Measurements from ENCODE around the gene CLPX.
A peak's percentile ranks its signal among the peaks of the same experiment; 100 is the strongest.
"Not testable (repeated sequence)": the region's sequence is repeated elsewhere in the genome, so short reads cannot be mapped to it uniquely, and the experiment has no call there.

The CLPX gene

GRCh38 chr15:65165875-65166274, 19.3 kb downstream of the CLPX start:
- no peak for DNase-seq

GRCh38 chr15:65164139-65164538, 21.0 kb downstream of the CLPX start:
- no peak for DNase-seq

- DNase-seq = no peak
Measured at GRCh38 chr15:65163041-65163440, 22.1 kb downstream of the CLPX start.

DNA sequence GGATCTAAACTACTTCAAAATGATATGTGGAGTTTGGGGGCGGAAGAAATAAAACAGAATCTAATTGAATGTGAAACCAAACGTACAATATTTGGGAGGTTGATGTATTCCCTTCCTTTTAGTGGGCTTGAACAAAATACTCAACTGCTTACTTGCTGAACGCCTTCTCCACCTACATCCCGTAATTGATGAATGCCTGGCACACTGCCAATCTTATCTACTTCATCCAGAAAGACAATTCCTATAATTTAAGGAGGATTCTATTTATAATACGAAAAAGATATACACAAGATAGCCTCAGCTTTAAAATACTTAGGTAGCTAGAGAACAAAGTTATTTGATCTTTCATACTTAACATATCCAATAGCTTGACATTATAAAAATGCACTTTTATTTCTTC, 28.4 kb downstream of the CLPX start:
- no peak for DNase-seq

DNA sequence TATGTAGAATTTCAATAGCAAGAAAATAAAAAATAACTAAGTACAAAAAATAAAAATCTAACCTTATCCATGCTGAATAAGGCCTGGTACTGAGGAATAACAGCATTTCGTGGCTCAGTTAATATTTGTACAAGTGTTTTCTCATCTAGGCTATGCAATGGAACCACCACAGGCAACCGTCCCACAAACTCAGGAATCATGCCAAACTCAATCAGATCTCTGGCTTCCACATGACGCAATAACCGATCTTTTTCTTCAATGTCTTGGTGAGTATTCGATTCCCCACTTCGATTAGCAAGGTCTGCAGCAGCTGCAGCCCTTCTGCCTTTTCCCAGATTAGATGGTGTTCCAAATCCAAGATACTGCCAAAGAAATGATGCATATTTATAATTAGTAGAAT, 30.4 kb downstream of the CLPX start:
- DNase-seq = no peak

- no peak for DNase-seq
Measured at GRCh38 chr15:65147902-65148301, 37.2 kb downstream of the CLPX start.

GRCh38 chr15:65146438-65146837, 38.7 kb downstream of the CLPX start:
- DNase-seq = no peak

GRCh38 chr15:65138631-65139030, 46.5 kb downstream of the CLPX start:
- DNase-seq = not testable (repeated sequence)

- not testable (repeated sequence) for DNase-seq
Measured at GRCh38 chr15:65137893-65138292, 47.2 kb downstream of the CLPX start.

GRCh38 chr15:65137089-65137488, 48.1 kb downstream of the CLPX start:
- not testable (repeated sequence) for DNase-seq

GRCh38 chr15:65134538-65134937, 50.6 kb downstream of the CLPX start:
- DNase-seq = no peak

DNA sequence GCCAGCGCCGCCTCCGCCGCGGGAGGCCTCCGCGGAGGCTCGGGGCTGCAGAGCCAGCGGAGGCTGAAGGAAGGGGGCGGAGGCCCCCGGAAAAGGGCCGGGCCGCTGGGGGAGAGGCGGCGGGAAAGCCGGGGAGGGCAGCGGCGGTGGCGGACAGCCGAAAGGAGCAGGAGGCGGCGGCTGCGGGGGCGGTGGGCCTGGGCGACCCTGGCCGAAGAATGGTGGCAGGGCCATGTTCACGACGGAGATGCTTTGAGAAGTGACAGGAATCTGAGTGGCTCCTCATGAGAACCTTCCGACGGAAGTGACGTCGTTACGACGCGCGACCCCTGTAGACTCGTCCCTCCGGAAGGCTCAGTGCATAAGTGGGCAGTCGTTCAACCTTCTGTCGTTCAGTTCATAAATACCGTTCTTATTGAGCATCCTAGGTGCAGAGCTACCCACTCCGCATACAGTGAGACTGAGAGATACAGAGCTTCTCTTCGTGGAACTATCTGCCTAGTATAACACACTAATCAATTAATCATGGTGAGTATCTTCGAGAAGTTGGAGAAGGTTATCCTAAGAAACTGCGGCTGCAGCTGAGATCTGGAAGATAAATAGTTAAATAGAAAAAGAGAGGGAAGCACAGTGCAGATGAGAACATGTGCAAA, 51.5 kb downstream of the CLPX start, which contains the start of gene PDCD7:
Gene PDCD7 (minus strand): TSS at position 261 of the 653 bp plus-strand sequence. CDS start 27 bp downstream, at position 234.
- peak; percentile 91 for DNase-seq

DNA sequence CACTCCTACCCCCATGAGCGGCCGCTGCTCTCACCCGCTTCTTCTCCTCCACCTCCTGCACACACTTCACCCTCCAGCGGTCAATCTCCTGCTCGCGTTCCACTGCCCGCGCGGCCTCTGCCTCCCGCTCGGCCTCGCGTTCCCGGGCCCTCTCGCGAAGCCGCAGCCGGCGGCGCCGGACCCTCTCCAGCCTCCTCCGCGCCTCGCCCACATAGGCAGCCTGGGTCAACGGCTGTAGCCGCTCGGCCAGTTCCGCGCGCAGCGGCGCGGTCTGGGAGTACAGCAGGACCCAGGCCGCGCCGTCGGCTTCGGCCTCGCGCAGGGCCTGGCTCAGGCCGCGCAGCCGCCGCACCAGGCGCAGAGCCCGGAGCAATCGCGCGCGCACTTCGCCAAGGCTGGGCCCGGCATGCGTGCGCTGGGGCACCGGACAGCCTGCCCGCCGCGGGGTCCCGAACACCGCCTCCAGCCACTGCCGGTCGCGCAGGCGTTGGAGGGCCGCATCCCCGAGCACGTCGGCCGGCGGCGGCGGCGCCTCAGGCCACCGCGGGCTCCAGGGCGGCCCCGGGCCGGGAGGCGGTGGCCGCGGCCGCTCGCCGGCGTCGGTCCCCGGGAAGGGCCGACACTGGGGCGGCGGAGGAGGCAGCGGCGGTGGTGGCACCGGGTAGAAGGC, 52.1 kb downstream of the CLPX start:
- DNase-seq = peak; percentile 65

GRCh38 chr15:65130941-65131340, 54.2 kb downstream of the CLPX start:
- no peak for DNase-seq

DNA sequence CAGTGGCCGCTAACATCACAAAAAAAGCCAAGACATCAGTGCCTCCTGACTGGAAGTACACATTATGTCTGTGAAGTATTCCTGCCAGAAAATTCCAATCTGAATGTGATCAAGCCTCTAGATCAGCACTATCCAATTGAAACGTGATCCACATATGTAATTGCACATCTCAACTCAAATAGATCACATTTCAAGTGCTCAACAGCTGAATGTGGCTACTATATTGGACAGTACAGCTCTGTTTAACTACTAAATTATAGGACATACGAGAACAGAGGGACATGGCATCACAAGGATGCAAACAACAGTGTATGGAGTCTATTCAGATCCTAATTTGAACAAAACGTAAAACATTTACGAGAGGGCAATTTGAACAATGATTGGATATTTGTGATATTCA, 69.6 kb downstream of the CLPX start:
- DNase-seq = no peak

DNA sequence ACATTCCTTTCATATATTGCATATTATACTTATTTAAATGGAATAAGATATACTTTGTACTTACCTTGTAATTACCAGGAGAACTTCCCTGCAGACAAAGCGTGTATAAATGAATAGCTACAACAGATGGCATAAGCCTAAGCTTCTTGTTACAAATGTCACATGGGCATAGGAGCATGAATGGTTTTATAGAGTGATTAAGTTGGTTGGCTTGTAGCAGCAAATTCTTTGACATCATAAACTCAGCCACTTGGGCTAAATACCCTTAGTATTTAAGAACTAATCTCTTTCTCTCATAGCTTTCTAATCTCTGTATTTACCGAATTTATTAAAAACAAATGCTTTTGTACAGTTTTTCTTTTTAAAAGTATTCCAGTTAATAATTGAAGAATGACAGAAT, 70.1 kb downstream of the CLPX start, which contains the start of gene UBAP1L:
Gene UBAP1L (minus strand): TSS at position 115 of the 400 bp plus-strand sequence. CDS start 8,985 bp downstream, outside the sequence.
- DNase-seq = no peak

DNA sequence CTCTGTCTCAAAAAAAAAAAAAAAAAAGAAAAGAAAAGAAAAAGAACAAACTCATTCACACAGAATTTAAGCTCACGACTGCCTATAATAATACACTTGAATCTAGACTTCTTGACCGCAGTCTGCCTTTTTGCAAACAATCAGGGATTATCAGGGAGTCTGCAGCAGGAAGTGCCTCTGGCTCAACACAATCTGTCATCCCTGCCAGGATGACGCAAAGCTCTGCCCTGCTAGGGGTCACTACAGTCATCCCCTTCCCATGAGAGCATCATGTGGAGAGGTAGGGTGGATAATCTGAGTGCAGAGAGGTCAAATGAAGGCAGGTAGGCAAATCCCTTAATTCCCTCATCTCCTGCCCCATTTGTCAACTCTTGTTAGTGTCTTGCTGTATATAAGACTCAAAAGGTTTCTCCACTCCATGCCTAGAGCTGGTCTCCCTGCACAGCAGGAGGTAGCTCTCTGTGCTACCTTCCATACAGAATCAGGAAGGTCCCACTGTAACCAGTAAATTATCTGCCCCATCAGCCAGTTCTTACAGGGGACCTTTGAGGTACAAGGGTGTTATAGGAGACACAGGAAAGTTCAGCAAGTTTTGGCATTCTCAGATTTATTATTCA, 74.4 kb downstream of the CLPX start:
- DNase-seq = no peak

GRCh38 chr15:65106011-65106590, 79.0 kb downstream of the CLPX start:
- DNase-seq = no peak

GRCh38 chr15:65105038-65105437, 80.1 kb downstream of the CLPX start:
- no peak for DNase-seq

GRCh38 chr15:65102912-65103311, 82.2 kb downstream of the CLPX start:
- no peak for DNase-seq

GRCh38 chr15:65101891-65102708, 83.0 kb downstream of the CLPX start:
- DNase-seq = no peak

DNA sequence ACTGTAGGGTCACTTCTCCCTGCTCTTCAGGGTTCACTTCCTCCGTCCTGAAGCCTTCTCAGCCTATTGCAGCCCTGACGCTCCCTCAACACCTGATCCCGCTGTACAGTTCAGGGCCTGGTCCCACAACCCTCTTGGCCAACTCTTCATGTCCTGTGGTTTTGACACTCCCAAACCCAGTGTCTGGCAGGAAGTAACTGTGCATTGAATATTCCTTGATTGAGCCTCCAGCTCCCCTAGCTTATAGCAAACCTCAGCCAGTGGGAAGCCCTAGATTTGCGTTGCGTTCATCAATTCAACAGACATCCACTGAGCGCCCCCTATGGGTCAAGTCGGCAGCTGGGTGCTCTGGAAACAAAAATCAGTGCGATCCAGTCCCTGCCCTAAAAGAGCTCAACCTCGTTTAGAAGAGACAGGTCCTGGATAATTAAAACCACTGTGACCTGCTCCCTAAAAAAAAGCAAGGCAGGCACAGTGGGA, 83.7 kb downstream of the CLPX start:
- peak; percentile 77 for DNase-seq

DNA sequence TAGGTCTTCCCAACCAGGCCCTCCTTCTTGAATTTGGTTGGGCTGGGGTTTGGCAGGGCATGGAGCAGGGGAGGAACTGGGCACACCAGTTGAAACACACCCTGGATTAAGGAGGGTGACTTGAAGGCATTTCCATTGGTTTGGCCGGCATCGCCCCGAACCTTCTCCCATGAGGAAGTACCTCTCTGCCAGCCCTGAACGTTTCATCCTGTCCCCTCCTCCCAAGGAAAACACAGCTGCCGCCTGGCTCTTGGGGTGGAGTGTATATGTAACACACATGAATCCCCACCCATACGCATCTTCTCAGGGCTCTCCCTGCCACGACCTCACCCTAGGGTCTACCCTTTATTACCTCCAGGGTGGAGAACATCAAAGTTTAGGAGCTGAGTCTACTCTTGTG, 84.7 kb downstream of the CLPX start:
- DNase-seq = no peak

Data from suppressor macrophage treated with lipopolysaccharide for 4 hours (primary cell).